ENCODE results near the gene SPNS2.

DNA sequence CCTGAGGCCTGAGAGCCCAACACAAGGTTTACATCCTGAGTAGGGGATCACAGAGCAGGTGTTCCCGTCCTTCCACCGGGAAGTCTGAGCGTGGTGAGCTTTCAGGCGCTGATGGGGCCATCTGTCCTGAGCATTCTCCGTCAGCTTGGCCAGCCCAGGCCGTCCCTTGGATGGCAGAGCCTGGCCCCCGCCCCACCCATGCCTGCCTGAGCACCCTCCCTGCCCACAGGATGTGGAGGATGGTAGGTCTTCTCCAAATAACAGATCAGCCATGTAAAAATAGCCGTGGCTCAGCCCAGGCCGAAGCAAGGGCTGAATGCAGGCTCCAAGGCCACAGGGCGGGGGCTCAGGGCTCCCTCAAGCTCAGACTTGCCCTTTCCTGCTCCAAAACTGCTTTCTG lies 20.2 kb downstream of the SPNS2 start:
- TF ChIP-seq, protein P1, sequence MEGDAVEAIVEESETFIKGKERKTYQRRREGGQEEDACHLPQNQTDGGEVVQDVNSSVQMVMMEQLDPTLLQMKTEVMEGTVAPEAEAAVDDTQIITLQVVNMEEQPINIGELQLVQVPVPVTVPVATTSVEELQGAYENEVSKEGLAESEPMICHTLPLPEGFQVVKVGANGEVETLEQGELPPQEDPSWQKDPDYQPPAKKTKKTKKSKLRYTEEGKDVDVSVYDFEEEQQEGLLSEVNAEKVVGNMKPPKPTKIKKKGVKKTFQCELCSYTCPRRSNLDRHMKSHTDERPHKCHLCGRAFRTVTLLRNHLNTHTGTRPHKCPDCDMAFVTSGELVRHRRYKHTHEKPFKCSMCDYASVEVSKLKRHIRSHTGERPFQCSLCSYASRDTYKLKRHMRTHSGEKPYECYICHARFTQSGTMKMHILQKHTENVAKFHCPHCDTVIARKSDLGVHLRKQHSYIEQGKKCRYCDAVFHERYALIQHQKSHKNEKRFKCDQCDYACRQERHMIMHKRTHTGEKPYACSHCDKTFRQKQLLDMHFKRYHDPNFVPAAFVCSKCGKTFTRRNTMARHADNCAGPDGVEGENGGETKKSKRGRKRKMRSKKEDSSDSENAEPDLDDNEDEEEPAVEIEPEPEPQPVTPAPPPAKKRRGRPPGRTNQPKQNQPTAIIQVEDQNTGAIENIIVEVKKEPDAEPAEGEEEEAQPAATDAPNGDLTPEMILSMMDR (IDR thresholded peaks at IDR 0.05), result no peak
- TF ChIP-seq EZH2phosphoT487 (IDR thresholded peaks at IDR 0.05) (no peak), EZH2 (IDR thresholded peaks at IDR 0.05) (no peak)

Measured in neural progenitor cell (in vitro differentiated cells).